Measurements from ENCODE around the gene UNC45A.

DNA sequence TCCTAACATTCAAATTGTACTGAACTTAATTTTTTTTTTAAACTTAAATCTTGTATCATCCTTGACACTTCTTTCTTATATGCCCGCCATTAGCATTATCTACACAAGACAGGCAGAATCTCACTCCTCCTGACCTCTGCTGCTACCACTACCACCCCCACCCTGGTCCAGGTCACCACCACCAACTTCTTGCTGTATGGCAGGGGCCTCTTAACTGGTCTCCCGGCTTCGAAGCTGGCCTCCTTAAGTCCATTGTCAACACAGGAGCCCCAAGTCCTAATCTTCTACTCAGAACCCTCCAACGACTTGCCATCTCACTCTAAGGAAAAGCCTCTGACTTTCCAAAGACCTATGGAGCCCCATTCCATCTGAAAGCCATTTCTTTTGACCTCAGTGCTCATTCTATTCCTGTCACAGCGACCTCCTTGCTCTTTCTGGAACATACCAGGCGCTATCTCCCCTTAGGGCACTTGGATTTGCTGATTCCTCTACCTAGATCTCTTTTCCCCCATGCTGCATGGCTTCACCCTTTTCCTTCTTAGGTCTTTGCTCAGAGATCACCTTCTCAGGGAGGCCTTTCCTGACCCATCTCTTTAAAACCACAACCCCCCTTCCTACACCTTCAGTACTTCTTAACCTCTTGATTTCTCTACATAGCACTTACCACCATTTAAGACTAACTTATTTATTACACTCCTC lies 56.7 kb downstream of the UNC45A start:
- TF ChIP-seq, protein P1, sequence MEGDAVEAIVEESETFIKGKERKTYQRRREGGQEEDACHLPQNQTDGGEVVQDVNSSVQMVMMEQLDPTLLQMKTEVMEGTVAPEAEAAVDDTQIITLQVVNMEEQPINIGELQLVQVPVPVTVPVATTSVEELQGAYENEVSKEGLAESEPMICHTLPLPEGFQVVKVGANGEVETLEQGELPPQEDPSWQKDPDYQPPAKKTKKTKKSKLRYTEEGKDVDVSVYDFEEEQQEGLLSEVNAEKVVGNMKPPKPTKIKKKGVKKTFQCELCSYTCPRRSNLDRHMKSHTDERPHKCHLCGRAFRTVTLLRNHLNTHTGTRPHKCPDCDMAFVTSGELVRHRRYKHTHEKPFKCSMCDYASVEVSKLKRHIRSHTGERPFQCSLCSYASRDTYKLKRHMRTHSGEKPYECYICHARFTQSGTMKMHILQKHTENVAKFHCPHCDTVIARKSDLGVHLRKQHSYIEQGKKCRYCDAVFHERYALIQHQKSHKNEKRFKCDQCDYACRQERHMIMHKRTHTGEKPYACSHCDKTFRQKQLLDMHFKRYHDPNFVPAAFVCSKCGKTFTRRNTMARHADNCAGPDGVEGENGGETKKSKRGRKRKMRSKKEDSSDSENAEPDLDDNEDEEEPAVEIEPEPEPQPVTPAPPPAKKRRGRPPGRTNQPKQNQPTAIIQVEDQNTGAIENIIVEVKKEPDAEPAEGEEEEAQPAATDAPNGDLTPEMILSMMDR (conservative IDR thresholded peaks at IDR 0.05; ENCODE audit: low read length): no peak
- no peak for TF ChIP-seq EZH2phosphoT487 (IDR thresholded peaks at IDR 0.05; ENCODE audit: borderline replicate concordance, low read depth, low read length)
